Loucy (cell line): ENCODE measurements around the gene PRKCZ.

Experiments used
- H2AFZ ChIP-seq: fragments of 200-600 bp; sonication (generic); 2 replicates; pipeline ENCODE4 v1.6.0; 2016; ENCODE audit warnings: antibody characterized with exemption, mild to moderate bottlenecking, low read length, moderate library complexity
- H3F3A ChIP-seq: fragments of 200-600 bp; 2 replicates; pipeline ENCODE4 v1.6.0; 2016; ENCODE audit warnings: antibody characterized with exemption, low read depth, mild to moderate bottlenecking
- H3K27me3 ChIP-seq: fragments of 200-600 bp; sonication (generic); 2 replicates; pipeline ENCODE4 v1.6.1; 2014; ENCODE audit warnings: low read length, mild to moderate bottlenecking; ENCODE audit not compliant: insufficient read depth, poor library complexity, severe bottlenecking
- H3K36me3 ChIP-seq: fragments of 200-600 bp; sonication (generic); 2 replicates; pipeline ENCODE4 v1.6.1; 2016; ENCODE audit warnings: low read length; ENCODE audit not compliant: insufficient read depth
- H3K4me1 ChIP-seq: fragments of 200-600 bp; sonication (generic); 2 replicates; pipeline ENCODE4 v1.5.1; 2014; ENCODE audit warnings: low read length, mild to moderate bottlenecking; ENCODE audit not compliant: insufficient read depth, poor library complexity, severe bottlenecking
- H3K4me2 ChIP-seq: fragments of 200-600 bp; sonication (generic); 2 replicates; pipeline ENCODE4 v1.6.0; 2014; ENCODE audit warnings: antibody characterized with exemption, low read length, low read depth, mild to moderate bottlenecking; ENCODE audit not compliant: poor library complexity, severe bottlenecking
- H3K4me3 ChIP-seq: fragments of 200-600 bp; sonication (generic); 2 replicates; pipeline ENCODE4 v1.5.1; 2014; ENCODE audit warnings: low read length, mild to moderate bottlenecking, mixed read lengths; ENCODE audit not compliant: poor library complexity, severe bottlenecking
- H3K79me2 ChIP-seq: fragments of 200-600 bp; sonication (generic); 2 replicates; pipeline ENCODE4 v1.6.1; 2014; ENCODE audit warnings: low read length; ENCODE audit not compliant: insufficient read depth
- H3K9ac ChIP-seq: fragments of 200-600 bp; sonication (generic); 2 replicates; pipeline ENCODE4 v1.6.0; 2014; ENCODE audit warnings: mild to moderate bottlenecking, low read depth, low read length, moderate library complexity; ENCODE audit not compliant: poor library complexity, severe bottlenecking
- H3K9me2 ChIP-seq: fragments of 200-600 bp; sonication (generic); replicated peaks from 2 replicates; pipeline ENCODE4 v1.6.1; 2016; ENCODE audit warnings: low read depth, low read length, mixed read lengths
- H3K9me3 ChIP-seq: fragments of 200-600 bp; sonication (generic); 2 replicates; pipeline ENCODE4 v1.6.1; 2014; ENCODE audit warnings: mild to moderate bottlenecking, antibody characterized with exemption, low read length, low read depth; ENCODE audit not compliant: insufficient read depth
- H4K20me1 ChIP-seq: fragments of 200-600 bp; sonication (generic); 2 replicates; pipeline ENCODE4 v1.6.0; 2014; ENCODE audit warnings: antibody characterized with exemption, low read length, mild to moderate bottlenecking; ENCODE audit not compliant: insufficient read depth, poor library complexity, severe bottlenecking
- CTCF ChIP-seq: fragments of 200-600 bp; sonication (generic); conservative IDR thresholded peaks from 2 replicates; pipeline ENCODE4 v1.5.1; 2014; ENCODE audit warnings: mild to moderate bottlenecking, antibody characterized with exemption, low read length
- EZH2phosphoT487 ChIP-seq: fragments of 200-600 bp; IDR thresholded peaks from 2 replicates; pipeline ENCODE4 v1.6.1; 2018; ENCODE audit warnings: antibody characterized with exemption, mild to moderate bottlenecking, moderate library complexity, borderline replicate concordance

The PRKCZ gene

GRCh38 chr1:2130156-2130555 is 79.9 kb downstream of the PRKCZ start:
- TF ChIP-seq CTCF (no peak), EZH2phosphoT487 (no peak)
- H4K20me1 ChIP-seq = no peaks in the 10 kb centered on the region
- no peaks in the 10 kb centered on the region for H3K36me3 ChIP-seq
- no peak overlapping the region for H3K4me3 ChIP-seq
- no peaks in the 10 kb centered on the region for H3F3A ChIP-seq
- no peaks in the 10 kb centered on the region for H3K27me3 ChIP-seq
- no peaks in the 10 kb centered on the region for H3K9me3 ChIP-seq
- no peaks in the 10 kb centered on the region for H3K9me2 ChIP-seq
- peaks cover 7% of the 10 kb centered on the region for H3K4me1 ChIP-seq
- H3K79me2 ChIP-seq = no peaks in the 10 kb centered on the region
- no peak overlapping the region for H2AFZ ChIP-seq
- H3K4me2 ChIP-seq = no peak overlapping the region
- no peak overlapping the region for H3K9ac ChIP-seq

GRCh38 chr1:2130871-2131289 is 80.7 kb downstream of the PRKCZ start:
- no peaks in the 10 kb centered on the region for H3K27me3 ChIP-seq
- no peak overlapping the region for H3K4me2 ChIP-seq
- H3K4me1 ChIP-seq = peaks cover 7% of the 10 kb centered on the region
- no peaks in the 10 kb centered on the region for H3F3A ChIP-seq
- H3K9me3 ChIP-seq = no peaks in the 10 kb centered on the region
- no peaks in the 10 kb centered on the region for H3K36me3 ChIP-seq
- no peak overlapping the region for H3K9ac ChIP-seq
- no peaks in the 10 kb centered on the region for H3K9me2 ChIP-seq
- no peak overlapping the region for H2AFZ ChIP-seq
- no peak overlapping the region for H3K4me3 ChIP-seq
- H3K79me2 ChIP-seq = no peaks in the 10 kb centered on the region
- H4K20me1 ChIP-seq = no peaks in the 10 kb centered on the region
- TF ChIP-seq CTCF (no peak), EZH2phosphoT487 (no peak)

- peaks cover 9% of the 10 kb centered on the region for H3K4me1 ChIP-seq
These were observed 82.2 kb downstream of the PRKCZ start for GRCh38 chr1:2132222-2133038.

More at GRCh38 chr1:2132222-2133038, 82.2 kb downstream of the PRKCZ start:
- Histone ChIP-seq H2AFZ (peak overlapping the region; percentile 81), H3F3A (no peaks in the 10 kb centered on the region), H3K9ac (peak overlapping the region; percentile 14), H3K27me3 (no peaks in the 10 kb centered on the region), H4K20me1 (no peaks in the 10 kb centered on the region), H3K9me3 (no peaks in the 10 kb centered on the region), H3K4me2 (peak overlapping the region; percentile 70), H3K36me3 (no peaks in the 10 kb centered on the region), H3K4me3 (peak overlapping the region; percentile 66), H3K9me2 (no peaks in the 10 kb centered on the region), H3K79me2 (no peaks in the 10 kb centered on the region)
- TF ChIP-seq CTCF (peak; percentile 43), EZH2phosphoT487 (no peak)
